ENCODE results near the gene UBE2Q1. TPM values are rescaled to one million over a fixed set of nuclear protein-coding genes. Genes with fewer than 3 reads are reported as not detected.
A peak's percentile ranks its signal among the peaks of the same experiment; 100 is the strongest.

Gene UBE2Q1
- total RNA-seq, 1 experiment from 2014 or later = 62.7 TPM

DNA sequence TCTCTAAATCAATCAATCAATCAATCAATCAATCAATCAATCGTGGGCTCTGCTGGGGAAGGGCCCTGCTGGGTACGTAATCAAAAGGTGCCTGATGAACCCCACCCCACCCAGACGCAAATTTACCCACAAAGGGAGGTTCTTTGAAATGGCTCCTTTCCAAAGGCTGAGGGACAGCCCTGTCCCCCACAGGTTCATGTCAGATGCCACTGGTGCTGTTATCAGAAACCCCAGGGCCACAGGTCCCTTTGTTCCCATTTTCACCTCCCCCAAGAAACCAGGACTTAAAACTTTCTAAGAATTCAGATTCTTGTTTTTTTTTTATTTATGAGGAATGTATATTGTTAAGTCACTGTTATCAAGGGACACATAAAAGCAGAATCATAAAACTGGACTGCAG lies 23.3 kb upstream of the UBE2Q1 start:
- no peak overlapping the region for H3K27ac Mint-ChIP-seq
- peaks cover 68% of the 10 kb centered on the region for H3K36me3 Mint-ChIP-seq
- POLR2A ChIA-PET = no interaction called here
- CTCF ChIA-PET = no interaction called here
- DNase-seq (ENCODE audit: low spot score) = no peak
- H3K9me3 Mint-ChIP-seq = no peaks in the 10 kb centered on the region
- no peak overlapping the region for H3K4me3 Mint-ChIP-seq
- TF ChIP-seq, protein P1, sequence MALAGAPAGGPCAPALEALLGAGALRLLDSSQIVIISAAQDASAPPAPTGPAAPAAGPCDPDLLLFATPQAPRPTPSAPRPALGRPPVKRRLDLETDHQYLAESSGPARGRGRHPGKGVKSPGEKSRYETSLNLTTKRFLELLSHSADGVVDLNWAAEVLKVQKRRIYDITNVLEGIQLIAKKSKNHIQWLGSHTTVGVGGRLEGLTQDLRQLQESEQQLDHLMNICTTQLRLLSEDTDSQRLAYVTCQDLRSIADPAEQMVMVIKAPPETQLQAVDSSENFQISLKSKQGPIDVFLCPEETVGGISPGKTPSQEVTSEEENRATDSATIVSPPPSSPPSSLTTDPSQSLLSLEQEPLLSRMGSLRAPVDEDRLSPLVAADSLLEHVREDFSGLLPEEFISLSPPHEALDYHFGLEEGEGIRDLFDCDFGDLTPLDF (CRISPR knock-in tag; IDR thresholded peaks at IDR 0.05) = no peak
- no peak for TF ChIP-seq OVOL2 (CRISPR knock-in tag; IDR thresholded peaks at IDR 0.05; ENCODE audit: borderline replicate concordance)
- TF ChIP-seq, protein P2, sequence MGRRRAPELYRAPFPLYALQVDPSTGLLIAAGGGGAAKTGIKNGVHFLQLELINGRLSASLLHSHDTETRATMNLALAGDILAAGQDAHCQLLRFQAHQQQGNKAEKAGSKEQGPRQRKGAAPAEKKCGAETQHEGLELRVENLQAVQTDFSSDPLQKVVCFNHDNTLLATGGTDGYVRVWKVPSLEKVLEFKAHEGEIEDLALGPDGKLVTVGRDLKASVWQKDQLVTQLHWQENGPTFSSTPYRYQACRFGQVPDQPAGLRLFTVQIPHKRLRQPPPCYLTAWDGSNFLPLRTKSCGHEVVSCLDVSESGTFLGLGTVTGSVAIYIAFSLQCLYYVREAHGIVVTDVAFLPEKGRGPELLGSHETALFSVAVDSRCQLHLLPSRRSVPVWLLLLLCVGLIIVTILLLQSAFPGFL (CRISPR knock-in tag; IDR thresholded peaks at IDR 0.05; ENCODE audit: borderline replicate concordance) = no peak
- no peak for TF ChIP-seq GABPB1 (CRISPR knock-in tag; IDR thresholded peaks at IDR 0.05)
- no peak for TF ChIP-seq GTF2I (CRISPR knock-in tag; conservative IDR thresholded peaks at IDR 0.05)
- no peak for TF ChIP-seq ZNF423 (CRISPR knock-in tag; IDR thresholded peaks at IDR 0.05)
- no peak for TF ChIP-seq FOXJ3 (CRISPR knock-in tag; IDR thresholded peaks at IDR 0.05; ENCODE audit: borderline replicate concordance)
- TF ChIP-seq TEAD1 (CRISPR knock-in tag; IDR thresholded peaks at IDR 0.05) = no peak
- TF ChIP-seq, protein P3, sequence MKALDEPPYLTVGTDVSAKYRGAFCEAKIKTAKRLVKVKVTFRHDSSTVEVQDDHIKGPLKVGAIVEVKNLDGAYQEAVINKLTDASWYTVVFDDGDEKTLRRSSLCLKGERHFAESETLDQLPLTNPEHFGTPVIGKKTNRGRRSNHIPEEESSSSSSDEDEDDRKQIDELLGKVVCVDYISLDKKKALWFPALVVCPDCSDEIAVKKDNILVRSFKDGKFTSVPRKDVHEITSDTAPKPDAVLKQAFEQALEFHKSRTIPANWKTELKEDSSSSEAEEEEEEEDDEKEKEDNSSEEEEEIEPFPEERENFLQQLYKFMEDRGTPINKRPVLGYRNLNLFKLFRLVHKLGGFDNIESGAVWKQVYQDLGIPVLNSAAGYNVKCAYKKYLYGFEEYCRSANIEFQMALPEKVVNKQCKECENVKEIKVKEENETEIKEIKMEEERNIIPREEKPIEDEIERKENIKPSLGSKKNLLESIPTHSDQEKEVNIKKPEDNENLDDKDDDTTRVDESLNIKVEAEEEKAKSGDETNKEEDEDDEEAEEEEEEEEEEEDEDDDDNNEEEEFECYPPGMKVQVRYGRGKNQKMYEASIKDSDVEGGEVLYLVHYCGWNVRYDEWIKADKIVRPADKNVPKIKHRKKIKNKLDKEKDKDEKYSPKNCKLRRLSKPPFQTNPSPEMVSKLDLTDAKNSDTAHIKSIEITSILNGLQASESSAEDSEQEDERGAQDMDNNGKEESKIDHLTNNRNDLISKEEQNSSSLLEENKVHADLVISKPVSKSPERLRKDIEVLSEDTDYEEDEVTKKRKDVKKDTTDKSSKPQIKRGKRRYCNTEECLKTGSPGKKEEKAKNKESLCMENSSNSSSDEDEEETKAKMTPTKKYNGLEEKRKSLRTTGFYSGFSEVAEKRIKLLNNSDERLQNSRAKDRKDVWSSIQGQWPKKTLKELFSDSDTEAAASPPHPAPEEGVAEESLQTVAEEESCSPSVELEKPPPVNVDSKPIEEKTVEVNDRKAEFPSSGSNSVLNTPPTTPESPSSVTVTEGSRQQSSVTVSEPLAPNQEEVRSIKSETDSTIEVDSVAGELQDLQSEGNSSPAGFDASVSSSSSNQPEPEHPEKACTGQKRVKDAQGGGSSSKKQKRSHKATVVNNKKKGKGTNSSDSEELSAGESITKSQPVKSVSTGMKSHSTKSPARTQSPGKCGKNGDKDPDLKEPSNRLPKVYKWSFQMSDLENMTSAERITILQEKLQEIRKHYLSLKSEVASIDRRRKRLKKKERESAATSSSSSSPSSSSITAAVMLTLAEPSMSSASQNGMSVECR (CRISPR knock-in tag; IDR thresholded peaks at IDR 0.05; ENCODE audit: borderline replicate concordance) = no peak
- TF ChIP-seq ZNF232 (CRISPR knock-in tag; IDR thresholded peaks at IDR 0.05) = no peak
- TF ChIP-seq CREB1 (CRISPR knock-in tag; IDR thresholded peaks at IDR 0.05) = no peak
- H3K4me1 Mint-ChIP-seq = no peaks in the 10 kb centered on the region
- no peak for ATAC-seq
- no peaks in the 10 kb centered on the region for H3K27me3 Mint-ChIP-seq (ENCODE audit: low read depth)

DNA sequence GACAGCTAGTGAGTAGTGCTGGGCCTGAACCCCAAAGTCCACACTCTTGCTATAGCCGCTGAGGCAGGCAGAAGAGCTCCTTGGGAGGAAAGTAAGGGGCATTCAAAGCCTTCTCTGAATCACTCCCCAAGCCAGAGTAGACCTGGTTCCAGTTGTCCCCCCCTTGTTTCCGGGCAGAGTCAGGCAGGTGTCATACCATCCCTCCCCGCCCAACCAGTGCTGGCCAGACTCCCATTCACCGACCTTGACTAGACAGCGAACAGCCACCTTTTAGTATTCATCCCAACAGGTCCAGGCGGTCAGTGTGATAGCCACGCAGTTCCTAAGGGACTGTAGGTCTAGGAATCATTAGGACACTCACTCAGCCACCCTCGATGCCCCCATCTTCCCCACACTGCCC lies 20.9 kb upstream of the UBE2Q1 start:
- TF ChIP-seq ZNF396 (CRISPR knock-in tag; IDR thresholded peaks at IDR 0.05; ENCODE audit: borderline replicate concordance) = no peak
- TF ChIP-seq, protein P4, sequence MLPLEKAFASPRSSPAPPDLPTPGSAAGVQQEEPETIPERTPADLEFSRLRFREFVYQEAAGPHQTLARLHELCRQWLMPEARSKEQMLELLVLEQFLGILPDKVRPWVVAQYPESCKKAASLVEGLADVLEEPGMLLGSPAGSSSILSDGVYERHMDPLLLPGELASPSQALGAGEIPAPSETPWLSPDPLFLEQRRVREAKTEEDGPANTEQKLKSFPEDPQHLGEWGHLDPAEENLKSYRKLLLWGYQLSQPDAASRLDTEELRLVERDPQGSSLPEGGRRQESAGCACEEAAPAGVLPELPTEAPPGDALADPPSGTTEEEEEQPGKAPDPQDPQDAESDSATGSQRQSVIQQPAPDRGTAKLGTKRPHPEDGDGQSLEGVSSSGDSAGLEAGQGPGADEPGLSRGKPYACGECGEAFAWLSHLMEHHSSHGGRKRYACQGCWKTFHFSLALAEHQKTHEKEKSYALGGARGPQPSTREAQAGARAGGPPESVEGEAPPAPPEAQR (CRISPR knock-in tag; IDR thresholded peaks at IDR 0.05) = no peak
- no peak for TF ChIP-seq NFATC4 (CRISPR knock-in tag; IDR thresholded peaks at IDR 0.05)
- TF ChIP-seq, protein P5, sequence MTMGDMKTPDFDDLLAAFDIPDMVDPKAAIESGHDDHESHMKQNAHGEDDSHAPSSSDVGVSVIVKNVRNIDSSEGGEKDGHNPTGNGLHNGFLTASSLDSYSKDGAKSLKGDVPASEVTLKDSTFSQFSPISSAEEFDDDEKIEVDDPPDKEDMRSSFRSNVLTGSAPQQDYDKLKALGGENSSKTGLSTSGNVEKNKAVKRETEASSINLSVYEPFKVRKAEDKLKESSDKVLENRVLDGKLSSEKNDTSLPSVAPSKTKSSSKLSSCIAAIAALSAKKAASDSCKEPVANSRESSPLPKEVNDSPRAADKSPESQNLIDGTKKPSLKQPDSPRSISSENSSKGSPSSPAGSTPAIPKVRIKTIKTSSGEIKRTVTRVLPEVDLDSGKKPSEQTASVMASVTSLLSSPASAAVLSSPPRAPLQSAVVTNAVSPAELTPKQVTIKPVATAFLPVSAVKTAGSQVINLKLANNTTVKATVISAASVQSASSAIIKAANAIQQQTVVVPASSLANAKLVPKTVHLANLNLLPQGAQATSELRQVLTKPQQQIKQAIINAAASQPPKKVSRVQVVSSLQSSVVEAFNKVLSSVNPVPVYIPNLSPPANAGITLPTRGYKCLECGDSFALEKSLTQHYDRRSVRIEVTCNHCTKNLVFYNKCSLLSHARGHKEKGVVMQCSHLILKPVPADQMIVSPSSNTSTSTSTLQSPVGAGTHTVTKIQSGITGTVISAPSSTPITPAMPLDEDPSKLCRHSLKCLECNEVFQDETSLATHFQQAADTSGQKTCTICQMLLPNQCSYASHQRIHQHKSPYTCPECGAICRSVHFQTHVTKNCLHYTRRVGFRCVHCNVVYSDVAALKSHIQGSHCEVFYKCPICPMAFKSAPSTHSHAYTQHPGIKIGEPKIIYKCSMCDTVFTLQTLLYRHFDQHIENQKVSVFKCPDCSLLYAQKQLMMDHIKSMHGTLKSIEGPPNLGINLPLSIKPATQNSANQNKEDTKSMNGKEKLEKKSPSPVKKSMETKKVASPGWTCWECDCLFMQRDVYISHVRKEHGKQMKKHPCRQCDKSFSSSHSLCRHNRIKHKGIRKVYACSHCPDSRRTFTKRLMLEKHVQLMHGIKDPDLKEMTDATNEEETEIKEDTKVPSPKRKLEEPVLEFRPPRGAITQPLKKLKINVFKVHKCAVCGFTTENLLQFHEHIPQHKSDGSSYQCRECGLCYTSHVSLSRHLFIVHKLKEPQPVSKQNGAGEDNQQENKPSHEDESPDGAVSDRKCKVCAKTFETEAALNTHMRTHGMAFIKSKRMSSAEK (CRISPR knock-in tag; IDR thresholded peaks at IDR 0.05; ENCODE audit: borderline replicate concordance) = no peak
- TF ChIP-seq MYBL2 (CRISPR knock-in tag; IDR thresholded peaks at IDR 0.05) = no peak
- ChIA-PET CTCF (interaction anchor here (1.4 kb wide), 1 partner anchor 33 kb away, joined by 4 read pairs; no protein-coding TSS in a partner anchor), POLR2A (no interaction called here)
- ATAC-seq = no peak
- no peaks in the 10 kb centered on the region for H3K27me3 Mint-ChIP-seq (ENCODE audit: low read depth)
- no peak for DNase-seq (ENCODE audit: low spot score)
- no peaks in the 10 kb centered on the region for H3K9me3 Mint-ChIP-seq
- H3K4me1 Mint-ChIP-seq = peaks cover 3% of the 10 kb centered on the region
- H3K27ac Mint-ChIP-seq = peak overlapping the region; percentile 19; the same call in 1 of the 2 replicates
- peaks cover 44% of the 10 kb centered on the region for H3K36me3 Mint-ChIP-seq
- no peak overlapping the region for H3K4me3 Mint-ChIP-seq

All from WTC11 (cell line).